Endothelial cell of umbilical vein (primary cell): Measurements from ENCODE around the gene SSR2.

Source experiments
- CTCF ChIP-seq, 2 donors: IDR thresholded peaks; 1 replicate in 1 of 2; 2 replicates in 1 of 2; pipeline ENCODE4 v1.5.1; 2011; ENCODE audit warnings: low read length in 2 of 2, mild to moderate bottlenecking in 2 of 2, moderate library complexity in 2 of 2, control low read depth in 1 of 2, inconsistent platforms in 1 of 2, low read depth in 1 of 2; ENCODE audit not compliant: insufficient read depth in 1 of 2; ENCODE audit errors: extremely low read depth in 1 of 2
- GATA2 ChIP-seq: IDR thresholded peaks from 2 replicates; pipeline ENCODE4 v1.7.0; 2011; ENCODE audit warnings: low read depth, mild to moderate bottlenecking, moderate library complexity, mixed read lengths, low read length; ENCODE audit not compliant: insufficient read length, insufficient read depth

- no peak for TF ChIP-seq GATA2
- TF ChIP-seq CTCF (IDR thresholded peaks at IDR 0.05; ENCODE audit: extremely low read depth in 1 of 2, insufficient read depth in 1 of 2, low read depth in 1 of 2, low read length in 2 of 2), result no peak
Observed at GRCh38 chr1:156062189-156062588, 41.4 kb upstream of the SSR2 start.
